Muscle layer of duodenum (tissue), 2 donors: ENCODE data around the gene CEND1.

Experiments used
- H3K27ac ChIP-seq: one replicate; pipeline ENCODE4 v1.7.0; 2013; ENCODE audit warnings: mild to moderate bottlenecking, low read length
- H3K27me3 ChIP-seq: one replicate; pipeline ENCODE4 v1.7.0; 2013; ENCODE audit warnings: low read depth, mild to moderate bottlenecking, control low read depth, low read length
- H3K36me3 ChIP-seq, 2 donors: one replicate each; pipeline ENCODE4 v1.7.0; 2013; ENCODE audit warnings: low read length in 2 of 2, control low read depth in 1 of 2, mild to moderate bottlenecking in 1 of 2; ENCODE audit not compliant: insufficient read depth in 2 of 2, control insufficient read depth in 1 of 2
- H3K4me1 ChIP-seq, 2 donors: one replicate each; pipeline ENCODE4 v1.7.0; 2013; ENCODE audit warnings: low read length in 2 of 2, mild to moderate bottlenecking in 2 of 2, control low read depth in 1 of 2, moderate library complexity in 1 of 2; ENCODE audit not compliant: insufficient read depth in 2 of 2, control insufficient read depth in 1 of 2
- H3K4me3 ChIP-seq, 2 donors: one replicate each; pipeline ENCODE4 v1.7.0; 2013; ENCODE audit warnings: low read length in 2 of 2, low read depth in 1 of 2, mild to moderate bottlenecking in 1 of 2
- H3K9me3 ChIP-seq, 2 donors: one replicate each; pipeline ENCODE4 v1.7.0; 2013; ENCODE audit warnings: low read length in 2 of 2, control low read depth in 1 of 2, mild to moderate bottlenecking in 1 of 2; ENCODE audit not compliant: control insufficient read depth in 1 of 2
- donor health status: healthy.

The CEND1 gene

GRCh38 chr11:789943-790342 is at the start of gene CEND1:
CEND1 (minus strand) TSS chr11:790090; CDS start chr11:788576, 1,514 bp downstream.
- peaks cover 0 to 20% of the 10 kb centered on the region in 2 donors for H3K36me3 ChIP-seq
- no peak within 1 kb of the TSS for H3K27ac ChIP-seq
- H3K4me1 ChIP-seq, result peaks cover 0 to 15% of the 10 kb centered on the region in 2 donors
- H3K9me3 ChIP-seq, result no peaks in the 10 kb centered on the region
- H3K4me3 ChIP-seq, result no peak within 1 kb of the TSS
- peaks cover 7% of the 10 kb centered on the region for H3K27me3 ChIP-seq

DNA sequence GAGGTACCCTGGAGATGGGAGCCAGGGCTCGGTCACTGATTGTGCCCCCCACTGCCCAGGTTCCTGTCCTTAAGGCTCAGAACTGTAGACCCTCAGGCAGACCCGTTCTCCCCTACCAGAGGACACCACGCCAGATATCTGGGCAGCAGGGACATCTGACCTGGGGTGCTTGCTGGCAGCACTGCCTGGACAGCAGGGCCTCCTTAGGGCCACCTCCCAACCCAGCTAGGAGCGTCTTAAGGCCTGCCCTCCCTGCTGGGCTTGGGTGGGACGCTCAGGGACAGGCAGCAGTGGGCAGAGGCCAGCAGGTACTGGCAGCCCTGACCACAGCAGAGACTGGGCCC is 49.4 kb upstream of the CEND1 start:
- Histone ChIP-seq H3K27me3 (no peaks in the 10 kb centered on the region), H3K9me3 (no peaks in the 10 kb centered on the region), H3K4me3 (no peak overlapping the region), H3K27ac (no peak overlapping the region), H3K36me3 (peaks cover 10 to 46% of the 10 kb centered on the region in 2 donors), H3K4me1 (peaks cover 8 to 48% of the 10 kb centered on the region in 2 donors)

- H3K4me1 ChIP-seq, result peaks cover 8 to 47% of the 10 kb centered on the region in 2 donors
- H3K27ac ChIP-seq, result no peak overlapping the region
- no peak overlapping the region for H3K4me3 ChIP-seq
- no peaks in the 10 kb centered on the region for H3K27me3 ChIP-seq
- peaks cover 10 to 46% of the 10 kb centered on the region in 2 donors for H3K36me3 ChIP-seq
- no peaks in the 10 kb centered on the region for H3K9me3 ChIP-seq
These were observed 48.8 kb upstream of the CEND1 start for GRCh38 chr11:838441-839279.

DNA sequence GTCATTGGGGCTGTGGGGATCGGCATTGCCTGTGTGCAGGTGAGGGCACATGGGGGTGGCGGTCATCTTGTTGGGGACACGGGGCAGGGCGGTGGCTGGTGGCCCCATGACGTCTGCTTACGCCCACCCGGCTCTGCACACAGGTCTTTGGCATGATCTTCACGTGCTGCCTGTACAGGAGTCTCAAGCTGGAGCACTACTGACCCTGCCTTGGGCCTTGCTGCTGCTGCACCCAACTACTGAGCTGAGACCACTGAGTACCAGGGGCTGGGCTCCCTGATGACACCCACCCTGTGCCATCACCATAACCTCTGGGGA is 48.1 kb upstream of the CEND1 start:
- H3K4me1 ChIP-seq, result peaks cover 8 to 46% of the 10 kb centered on the region in 2 donors
- peaks cover 10 to 46% of the 10 kb centered on the region in 2 donors for H3K36me3 ChIP-seq
- H3K4me3 ChIP-seq, result no peak overlapping the region
- no peak overlapping the region for H3K27ac ChIP-seq
- H3K9me3 ChIP-seq, result no peaks in the 10 kb centered on the region
- no peaks in the 10 kb centered on the region for H3K27me3 ChIP-seq

- no peaks in the 10 kb centered on the region for H3K9me3 ChIP-seq
- no peaks in the 10 kb centered on the region for H3K27me3 ChIP-seq
- H3K27ac ChIP-seq, result no peak overlapping the region
- peaks cover 10 to 46% of the 10 kb centered on the region in 2 donors for H3K36me3 ChIP-seq
- peaks cover 8 to 48% of the 10 kb centered on the region in 2 donors for H3K4me1 ChIP-seq
- H3K4me3 ChIP-seq, result no peak overlapping the region
These were observed 47.5 kb upstream of the CEND1 start for GRCh38 chr11:837189-837989.

- Histone ChIP-seq H3K9me3 (no peaks in the 10 kb centered on the region), H3K4me3 (no peak overlapping the region), H3K27me3 (no peaks in the 10 kb centered on the region), H3K36me3 (peaks cover 10 to 46% of the 10 kb centered on the region in 2 donors), H3K4me1 (peaks cover 8 to 55% of the 10 kb centered on the region in 2 donors), H3K27ac (no peak overlapping the region)
These were observed 46.8 kb upstream of the CEND1 start for GRCh38 chr11:836700-837099.

GRCh38 chr11:836274-836673 is 46.4 kb upstream of the CEND1 start:
- H3K4me1 ChIP-seq, result peaks cover 7 to 55% of the 10 kb centered on the region in 2 donors

DNA sequence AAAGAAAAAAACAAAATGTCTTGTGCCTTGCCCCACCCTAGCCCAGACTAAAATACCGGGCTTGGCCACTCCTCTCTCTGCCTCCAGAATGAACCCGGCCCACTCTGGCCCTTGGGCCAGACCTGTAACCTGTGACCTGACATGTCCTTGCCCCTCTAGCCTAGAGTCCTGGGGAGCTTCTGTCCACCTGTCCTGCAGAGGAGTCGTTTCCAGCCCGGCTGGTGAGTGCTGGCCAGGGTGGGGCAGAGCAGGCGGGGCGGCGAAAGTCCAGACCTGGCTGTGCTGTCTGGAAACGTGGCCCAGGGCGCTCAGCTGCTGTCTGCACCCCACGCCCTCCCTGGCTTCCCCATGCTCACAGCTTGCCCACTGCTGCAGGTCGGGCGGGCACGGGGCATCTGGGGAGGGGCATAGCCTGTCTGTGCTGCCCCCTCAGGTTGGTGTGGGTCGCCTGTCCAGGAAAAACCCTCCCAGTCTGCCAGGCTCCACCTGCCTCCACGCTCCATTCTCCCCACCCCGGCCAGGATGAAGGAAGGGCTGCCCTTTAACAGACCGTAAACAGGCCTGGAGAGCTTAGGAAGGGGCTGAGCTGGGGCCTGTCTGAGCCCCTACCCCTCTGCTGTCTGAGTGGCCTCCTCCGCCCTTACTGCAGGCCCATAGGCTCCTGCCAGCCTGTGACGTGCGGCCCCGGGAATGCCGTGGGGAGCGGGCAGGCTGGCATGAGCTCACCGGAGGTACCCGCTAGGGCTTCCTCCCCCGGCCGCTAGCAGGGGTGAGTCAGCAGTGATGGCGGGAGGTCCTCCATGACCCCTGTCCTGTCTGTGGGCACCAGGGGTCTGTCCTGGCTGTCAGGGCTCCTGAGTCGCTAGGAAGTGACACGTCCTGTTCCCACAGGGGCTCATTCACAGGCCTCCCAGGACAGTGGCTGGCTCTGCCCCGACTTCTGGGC is 44.8 kb upstream of the CEND1 start:
- Histone ChIP-seq H3K36me3 (peaks cover 6 to 34% of the 10 kb centered on the region in 2 donors), H3K4me1 (peaks cover 0 to 57% of the 10 kb centered on the region in 2 donors), H3K27me3 (no peaks in the 10 kb centered on the region), H3K4me3 (peak overlapping the region; percentile 26 to 77), H3K27ac (peak overlapping the region; percentile 85), H3K9me3 (no peaks in the 10 kb centered on the region)

More at GRCh38 chr11:836274-836673, 46.4 kb upstream of the CEND1 start:
- no peak overlapping the region for H3K27ac ChIP-seq
- peaks cover 10 to 46% of the 10 kb centered on the region in 2 donors for H3K36me3 ChIP-seq
- no peaks in the 10 kb centered on the region for H3K9me3 ChIP-seq
- H3K4me3 ChIP-seq, result no peak overlapping the region
- H3K27me3 ChIP-seq, result no peaks in the 10 kb centered on the region

DNA sequence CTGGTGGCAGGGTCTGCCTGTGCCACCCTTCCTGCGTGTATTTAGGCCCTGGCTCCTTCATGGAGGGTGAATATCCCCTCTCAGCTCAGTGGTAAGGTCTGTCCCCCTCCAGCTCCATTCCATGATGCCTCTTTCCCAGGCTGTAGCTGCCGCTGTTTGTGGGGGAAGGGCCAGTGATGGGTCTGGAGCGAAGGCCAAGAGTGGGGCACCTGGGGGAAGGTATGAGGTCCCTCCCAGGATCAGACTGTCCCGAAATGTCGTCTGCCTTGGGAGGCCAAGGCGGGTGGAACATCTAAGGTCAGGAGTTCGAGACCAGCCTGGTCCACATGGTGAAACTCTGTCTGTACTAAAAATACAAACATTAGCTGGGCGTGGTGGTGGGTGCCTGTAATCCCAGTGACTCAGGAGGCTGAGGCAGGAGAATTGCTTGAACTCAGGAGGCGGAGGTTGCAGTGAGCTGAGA is 44.0 kb upstream of the CEND1 start:
- H3K9me3 ChIP-seq, result no peaks in the 10 kb centered on the region
- peaks cover 0 to 60% of the 10 kb centered on the region in 2 donors for H3K4me1 ChIP-seq
- H3K4me3 ChIP-seq, result peak overlapping the region; percentile 60 to 77
- peaks cover 4 to 27% of the 10 kb centered on the region in 2 donors for H3K36me3 ChIP-seq
- H3K27ac ChIP-seq, result peak overlapping the region; percentile 85
- no peaks in the 10 kb centered on the region for H3K27me3 ChIP-seq

DNA sequence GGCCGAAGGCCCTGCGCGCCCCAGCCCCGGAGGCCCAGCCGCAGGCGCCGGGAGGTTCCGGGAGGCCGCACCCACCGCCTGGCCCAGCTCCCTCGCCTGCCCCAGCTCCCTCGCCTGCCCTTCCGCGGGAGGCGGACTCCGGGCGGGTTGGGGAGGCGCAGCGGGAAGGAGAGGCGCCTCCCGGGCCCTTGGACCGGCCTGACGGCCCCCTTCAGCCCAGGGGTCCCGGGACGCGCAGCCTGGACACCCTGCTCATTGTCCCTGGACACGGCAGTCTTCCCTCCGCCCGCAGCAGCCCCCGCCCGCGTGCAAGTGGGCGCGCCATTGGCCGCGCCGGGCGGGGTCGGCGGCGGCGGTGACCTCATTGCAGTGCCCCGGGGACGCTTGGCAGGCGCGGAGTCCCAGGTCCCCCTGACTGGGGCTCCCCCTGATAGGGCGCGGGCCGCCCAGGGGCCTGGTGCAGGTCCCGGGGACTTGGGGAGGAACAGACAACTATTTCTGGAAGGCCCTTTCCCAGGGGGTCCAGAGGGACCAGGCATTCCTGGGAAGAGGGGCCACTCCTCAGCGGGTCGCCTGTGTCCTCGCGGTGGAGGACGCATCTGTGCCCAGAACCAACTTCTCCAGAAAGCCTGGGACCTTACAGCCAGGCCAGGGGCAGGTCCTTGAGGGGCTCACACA is 43.4 kb upstream of the CEND1 start:
- H3K4me1 ChIP-seq, result peaks cover 0 to 62% of the 10 kb centered on the region in 2 donors
- H3K4me3 ChIP-seq, result peak overlapping the region; percentile 60 to 77
- H3K27me3 ChIP-seq, result no peaks in the 10 kb centered on the region
- no peaks in the 10 kb centered on the region for H3K9me3 ChIP-seq
- peaks cover 4 to 20% of the 10 kb centered on the region in 2 donors for H3K36me3 ChIP-seq
- H3K27ac ChIP-seq, result peak overlapping the region; percentile 85
